ENCODE measurements around the gene GULP1.

The GULP1 gene

GRCh38 chr2:188381614-188382013, 89.9 kb downstream of the GULP1 start:
- no peak for DNase-seq

GRCh38 chr2:188382107-188382506, 90.4 kb downstream of the GULP1 start:
- no peak for DNase-seq

GRCh38 chr2:188383158-188383557, 91.5 kb downstream of the GULP1 start:
- no peak for DNase-seq

- no peak for DNase-seq
Measured at GRCh38 chr2:188385857-188386256, 94.2 kb downstream of the GULP1 start.

GRCh38 chr2:188388831-188389230, 97.2 kb downstream of the GULP1 start:
- DNase-seq, result no peak

GRCh38 chr2:188391354-188391753, 99.7 kb downstream of the GULP1 start:
- DNase-seq, result no peak

GRCh38 chr2:188394931-188395472, 103.3 kb downstream of the GULP1 start:
- DNase-seq, result no peak

GRCh38 chr2:188395903-188396689, 104.4 kb downstream of the GULP1 start:
- DNase-seq, result no peak

GRCh38 chr2:188399159-188399558, 107.5 kb downstream of the GULP1 start:
- DNase-seq, result no peak

- no peak for DNase-seq
Measured at GRCh38 chr2:188403676-188404075, 112.0 kb downstream of the GULP1 start.

- no peak for DNase-seq
Measured at GRCh38 chr2:188404341-188405004, 112.8 kb downstream of the GULP1 start.

- DNase-seq, result no peak
Measured at GRCh38 chr2:188406414-188406813, 114.7 kb downstream of the GULP1 start.

- DNase-seq, result no peak
Measured at GRCh38 chr2:188410504-188411235, 119.0 kb downstream of the GULP1 start.

GRCh38 chr2:188412190-188412589, 120.5 kb downstream of the GULP1 start:
- no peak for DNase-seq

GRCh38 chr2:188414411-188414810, 122.7 kb downstream of the GULP1 start:
- no peak for DNase-seq

- DNase-seq, result no peak
Measured at GRCh38 chr2:188414869-188415753, 123.4 kb downstream of the GULP1 start.

GRCh38 chr2:188415754-188416083, 124.0 kb downstream of the GULP1 start:
- no peak for DNase-seq

- DNase-seq, result no peak
Measured at GRCh38 chr2:188416367-188416766, 124.7 kb downstream of the GULP1 start.

GRCh38 chr2:188422726-188423125, 131.1 kb downstream of the GULP1 start:
- DNase-seq, result no peak

GRCh38 chr2:188425266-188425665, 133.6 kb downstream of the GULP1 start:
- no peak for DNase-seq

GRCh38 chr2:188426121-188426520, 134.4 kb downstream of the GULP1 start:
- DNase-seq, result no peak

- no peak for DNase-seq
Measured at GRCh38 chr2:188430705-188431104, 139.0 kb downstream of the GULP1 start.

- no peak for DNase-seq
Measured at GRCh38 chr2:188434018-188434417, 142.3 kb downstream of the GULP1 start.
